H9 (cell line): ENCODE measurements around the gene CD2AP. TPM values are rescaled to one million over a fixed set of nuclear protein-coding genes. Genes with fewer than 3 reads are reported as not detected.

Source experiments
- DNase-seq: peaks from one replicate; pipeline ENCODE4 v3.0.0-alpha.2; 2017
- H2AFZ ChIP-seq: one replicate; pipeline ENCODE4 v1.6.1; 2013; ENCODE audit warnings: mild to moderate bottlenecking, low read length, control low read depth, moderate library complexity
- H2AK5ac ChIP-seq: 2 replicates; pipeline ENCODE4 v1.6.1; 2013; ENCODE audit warnings: low read length, control low read depth, mixed read lengths; ENCODE audit not compliant: insufficient read length
- H2BK120ac ChIP-seq: one replicate; pipeline ENCODE4 v1.6.1; 2013; ENCODE audit warnings: low read depth, mild to moderate bottlenecking, low read length, control low read depth, inconsistent platforms; ENCODE audit not compliant: poor library complexity, severe bottlenecking
- H2BK12ac ChIP-seq: 2 replicates; pipeline ENCODE4 v1.6.1; 2013; ENCODE audit warnings: low read length, control low read depth, mixed read lengths, low read depth; ENCODE audit not compliant: insufficient read length
- H2BK15ac ChIP-seq: 2 replicates; pipeline ENCODE4 v1.6.1; 2013; ENCODE audit warnings: low read depth, low read length, control low read depth
- H2BK20ac ChIP-seq: one replicate; pipeline ENCODE4 v1.6.1; 2013; ENCODE audit warnings: low read depth, mild to moderate bottlenecking, low read length, control low read depth, inconsistent platforms; ENCODE audit not compliant: poor library complexity, severe bottlenecking
- H2BK5ac ChIP-seq: 2 replicates; pipeline ENCODE4 v1.6.1; 2013; ENCODE audit warnings: low read length, control low read depth, mixed read lengths; ENCODE audit not compliant: insufficient read length
- H3K14ac ChIP-seq: 2 replicates; pipeline ENCODE4 v1.6.1; 2013; ENCODE audit warnings: low read length, control low read depth; ENCODE audit not compliant: insufficient read depth
- H3K18ac ChIP-seq: 2 replicates; pipeline ENCODE4 v1.6.1; 2013; ENCODE audit warnings: low read depth, mild to moderate bottlenecking, mixed read lengths, low read length, control low read depth; ENCODE audit not compliant: insufficient read length
- H3K23ac ChIP-seq: 2 replicates; pipeline ENCODE4 v1.6.1; 2013; ENCODE audit warnings: low read length, control low read depth, mixed read lengths, low read depth; ENCODE audit not compliant: insufficient read length
- H3K23me2 ChIP-seq: 2 replicates; pipeline ENCODE4 v1.6.1; 2013; ENCODE audit warnings: low read depth, mild to moderate bottlenecking, mixed read lengths, low read length, control low read depth; ENCODE audit not compliant: insufficient read length, poor library complexity, severe bottlenecking
- H3K27ac ChIP-seq: 2 replicates; pipeline ENCODE4 v1.5.1; 2013; ENCODE audit warnings: low read length, control low read depth, mixed read lengths, low read depth; ENCODE audit not compliant: insufficient read length
- H3K27me3 ChIP-seq: 2 replicates; pipeline ENCODE4 v1.6.1; 2013; ENCODE audit warnings: low read length, control low read depth, inconsistent platforms; ENCODE audit not compliant: insufficient read depth
- H3K4ac ChIP-seq: 2 replicates; pipeline ENCODE4 v1.6.1; 2013; ENCODE audit warnings: low read depth, mild to moderate bottlenecking, control low read depth, inconsistent platforms, low read length, moderate library complexity
- H3K4me1 ChIP-seq: 2 replicates; pipeline ENCODE4 v1.6.1; 2013; ENCODE audit warnings: low read length, control low read depth, inconsistent platforms; ENCODE audit not compliant: insufficient read depth
- H3K4me2 ChIP-seq: 2 replicates; pipeline ENCODE4 v1.6.1; 2013; ENCODE audit warnings: low read length, control low read depth, mixed read lengths; ENCODE audit not compliant: insufficient read length, insufficient read depth
- H3K56ac ChIP-seq: 2 replicates; pipeline ENCODE4 v1.6.1; 2013; ENCODE audit warnings: low read depth, mild to moderate bottlenecking, mixed read lengths, low read length, control low read depth; ENCODE audit not compliant: insufficient read length
- H3K79me1 ChIP-seq: 2 replicates; pipeline ENCODE4 v1.6.1; 2013; ENCODE audit warnings: low read depth, mild to moderate bottlenecking, moderate library complexity, low read length, control low read depth, inconsistent platforms; ENCODE audit not compliant: insufficient read depth, poor library complexity, severe bottlenecking
- H3K79me2 ChIP-seq: 2 replicates; pipeline ENCODE4 v1.6.1; 2013; ENCODE audit warnings: low read length, control low read depth, inconsistent platforms; ENCODE audit not compliant: insufficient read depth
- H3K9ac ChIP-seq: 2 replicates; pipeline ENCODE4 v1.6.1; 2013; ENCODE audit warnings: low read length, control low read depth, mixed read lengths; ENCODE audit not compliant: insufficient read length; ENCODE audit errors: extremely low read depth
- H3K9me3 ChIP-seq: one replicate; pipeline ENCODE4 v1.6.1; 2013; ENCODE audit warnings: low read depth, low read length, inconsistent platforms; ENCODE audit not compliant: control insufficient read depth
- H3T11ph ChIP-seq: one replicate; pipeline ENCODE4 v1.6.1; 2013; ENCODE audit warnings: mild to moderate bottlenecking, low read length, control low read depth, inconsistent platforms
- H4K20me1 ChIP-seq: one replicate; pipeline ENCODE4 v1.6.1; 2013; ENCODE audit not compliant: control insufficient read depth, insufficient read length, insufficient read depth
- H4K5ac ChIP-seq: 2 replicates; pipeline ENCODE4 v1.6.1; 2013; ENCODE audit warnings: low read depth, mild to moderate bottlenecking, mixed read lengths, low read length, control low read depth; ENCODE audit not compliant: insufficient read length
- H4K8ac ChIP-seq: replicated peaks from 2 replicates; pipeline ENCODE4 v1.6.1; 2013; ENCODE audit warnings: low read length, control low read depth, mixed read lengths, low read depth; ENCODE audit not compliant: insufficient read length
- H4K91ac ChIP-seq: 2 replicates; pipeline ENCODE4 v1.6.1; 2013; ENCODE audit warnings: low read depth, mild to moderate bottlenecking, moderate library complexity, mixed read lengths, low read length, control low read depth; ENCODE audit not compliant: insufficient read length
- H3K27ac Mint-ChIP-seq, 3 experiments: 2 replicates in 2 of 3; 3 replicates in 1 of 3; pipeline ENCODE4 v1.8.0; 2020 to 2021; ENCODE audit warnings: mixed read lengths in 3 of 3, mild to moderate bottlenecking in 1 of 3, moderate library complexity in 1 of 3
- H3K27me3 Mint-ChIP-seq: 2 replicates; pipeline ENCODE4 v1.8.0; 2021; ENCODE audit warnings: low read depth, mild to moderate bottlenecking, moderate library complexity, mixed read lengths
- H3K36me3 Mint-ChIP-seq, 3 experiments: 2 replicates in 2 of 3; 3 replicates in 1 of 3; pipeline ENCODE4 v1.8.0; 2020 to 2021; ENCODE audit warnings: low read depth in 3 of 3, mixed read lengths in 3 of 3; ENCODE audit not compliant: insufficient read depth in 1 of 3
- H3K4me1 Mint-ChIP-seq, 2 experiments: 2 replicates each; pipeline ENCODE4 v1.8.0; 2020; ENCODE audit warnings: mixed read lengths in 2 of 2
- H3K4me3 Mint-ChIP-seq, 2 experiments: 2 replicates in 1 of 2; 3 replicates in 1 of 2; pipeline ENCODE4 v1.8.0; 2020 to 2021; ENCODE audit warnings: mild to moderate bottlenecking in 2 of 2, mixed read lengths in 2 of 2, moderate library complexity in 1 of 2
- H3K9me3 Mint-ChIP-seq, 2 experiments: 2 replicates in 1 of 2; 3 replicates in 1 of 2; pipeline ENCODE4 v1.8.0; 2020; ENCODE audit warnings: mild to moderate bottlenecking in 2 of 2, mixed read lengths in 2 of 2, moderate library complexity in 1 of 2
- WGBS: extraction: QIAGEN DNeasy Blood & Tissue Kit; methylation state at CpG from one replicate; pipeline ENCODE4 v1.1.7; 2013; ENCODE audit warnings: missing lambda C conversion rate, low lambda C conversion rate, mixed read lengths; ENCODE audit not compliant: insufficient read length; ENCODE audit errors: extremely low coverage; 5-methylcytosine and 5-hydroxymethylcytosine counted together
- total RNA-seq: library from RNA; stranded (reverse); gene quantifications from 2 replicates; pipeline ENCODE4 v1.2.1, GENCODE V29; 2021
- TF ChIP-seq, protein P1 (sequence below): fragments of 200-600 bp; sonication (generic); conservative IDR thresholded peaks from 3 replicates; pipeline ENCODE4 v1.8.0; 2021; ENCODE audit warnings: antibody characterized with exemption, mild to moderate bottlenecking

CD2AP gene
- total RNA-seq, 1 experiment from 2014 or later = 50.1 TPM

DNA sequence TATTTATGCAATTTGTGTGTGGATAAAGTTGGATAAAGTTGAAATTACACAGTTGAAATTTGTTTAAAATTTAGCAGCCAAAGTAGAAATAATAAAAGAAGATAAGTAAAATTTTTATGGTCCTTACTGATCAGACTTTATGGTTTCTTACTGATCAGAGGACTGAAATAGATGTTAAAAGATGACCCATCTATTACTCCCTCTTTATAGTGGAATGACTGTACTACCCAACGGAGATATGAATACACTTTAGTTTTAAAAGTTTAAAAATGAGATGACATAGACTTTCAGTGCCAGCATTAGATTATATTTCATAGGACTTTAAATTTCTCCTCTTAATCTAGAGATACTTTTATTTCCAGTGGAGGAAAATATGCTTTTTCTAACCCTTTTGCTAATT lies 121.9 kb downstream of the CD2AP start:
- H4K20me1 ChIP-seq = no peaks in the 10 kb centered on the region
- H3K4me1 ChIP-seq = no peaks in the 10 kb centered on the region
- no peak overlapping the region for H3K4ac ChIP-seq
- no peaks in the 10 kb centered on the region for H3K9me3 ChIP-seq
- H3K4me3 Mint-ChIP-seq = no peak overlapping the region
- H2BK120ac ChIP-seq = no peak overlapping the region
- no peaks in the 10 kb centered on the region for H3K27me3 Mint-ChIP-seq
- WGBS = no CpG with 5 or more reads among the region's 1 CpG
- H3K23ac ChIP-seq = no peak overlapping the region
- H3K36me3 Mint-ChIP-seq = peaks cover 28 to 45% (median 44%) of the 10 kb centered on the region in 3 experiments; a peak in 6 of 7 replicates
- no peak overlapping the region for H2AK5ac ChIP-seq
- no peaks in the 10 kb centered on the region for H3K79me1 ChIP-seq
- no peak overlapping the region for H3K18ac ChIP-seq
- TF ChIP-seq, protein P1, sequence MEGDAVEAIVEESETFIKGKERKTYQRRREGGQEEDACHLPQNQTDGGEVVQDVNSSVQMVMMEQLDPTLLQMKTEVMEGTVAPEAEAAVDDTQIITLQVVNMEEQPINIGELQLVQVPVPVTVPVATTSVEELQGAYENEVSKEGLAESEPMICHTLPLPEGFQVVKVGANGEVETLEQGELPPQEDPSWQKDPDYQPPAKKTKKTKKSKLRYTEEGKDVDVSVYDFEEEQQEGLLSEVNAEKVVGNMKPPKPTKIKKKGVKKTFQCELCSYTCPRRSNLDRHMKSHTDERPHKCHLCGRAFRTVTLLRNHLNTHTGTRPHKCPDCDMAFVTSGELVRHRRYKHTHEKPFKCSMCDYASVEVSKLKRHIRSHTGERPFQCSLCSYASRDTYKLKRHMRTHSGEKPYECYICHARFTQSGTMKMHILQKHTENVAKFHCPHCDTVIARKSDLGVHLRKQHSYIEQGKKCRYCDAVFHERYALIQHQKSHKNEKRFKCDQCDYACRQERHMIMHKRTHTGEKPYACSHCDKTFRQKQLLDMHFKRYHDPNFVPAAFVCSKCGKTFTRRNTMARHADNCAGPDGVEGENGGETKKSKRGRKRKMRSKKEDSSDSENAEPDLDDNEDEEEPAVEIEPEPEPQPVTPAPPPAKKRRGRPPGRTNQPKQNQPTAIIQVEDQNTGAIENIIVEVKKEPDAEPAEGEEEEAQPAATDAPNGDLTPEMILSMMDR = no peak
- no peak overlapping the region for H3K9ac ChIP-seq
- no peak overlapping the region for H3K27ac ChIP-seq
- no peak overlapping the region for H4K5ac ChIP-seq
- H3K9me3 Mint-ChIP-seq = peaks cover 3 to 4% of the 10 kb centered on the region in 2 experiments; a peak in 3 of 5 replicates
- H3K27ac Mint-ChIP-seq = no peak overlapping the region
- H3K23me2 ChIP-seq = no peaks in the 10 kb centered on the region
- no peak overlapping the region for H3T11ph ChIP-seq
- H2BK15ac ChIP-seq = no peak overlapping the region
- H4K8ac ChIP-seq = no peak overlapping the region
- H3K4me1 Mint-ChIP-seq = no peaks in the 10 kb centered on the region
- H3K4me2 ChIP-seq = no peak overlapping the region
- no peak overlapping the region for H3K56ac ChIP-seq
- H2BK5ac ChIP-seq = no peak overlapping the region
- H3K27me3 ChIP-seq = no peaks in the 10 kb centered on the region
- H3K79me2 ChIP-seq = no peaks in the 10 kb centered on the region
- H2AFZ ChIP-seq = no peak overlapping the region
- no peak for DNase-seq
- no peak overlapping the region for H2BK20ac ChIP-seq
- H3K14ac ChIP-seq = no peak overlapping the region
- H4K91ac ChIP-seq = no peak overlapping the region
- no peak overlapping the region for H2BK12ac ChIP-seq
